ENCODE results near the gene METTL16. TPM values are rescaled to one million over a fixed set of nuclear protein-coding genes. Genes with fewer than 3 reads are reported as not detected.

Gene METTL16
- total and polyA plus RNA-seq, 2 of the 4 experiments (the other 2 are of a cell fraction): 11.8 to 15.4 TPM

- Histone ChIP-seq H2BK120ac (ENCODE audit: low read depth, low read length) (no peak overlapping the region), H4K91ac (ENCODE audit: insufficient read depth, low read depth, low read length) (no peak overlapping the region), H3K27ac (ENCODE audit: insufficient read depth, low read length) (no peak overlapping the region), H2BK5ac (ENCODE audit: low read depth, low read length, poor library complexity, severe bottlenecking) (no peak overlapping the region), H3K9ac (ENCODE audit: low read depth, low read length) (no peak overlapping the region), H3K4me1 (ENCODE audit: control insufficient read depth, insufficient read depth, low read length) (no peaks in the 10 kb centered on the region), H3K9me1 (ENCODE audit: insufficient read depth, low read length) (0 out of 2 replicates have a peak, but pooled peaks cover 3% of the 10 kb centered on the region), H2AK9ac (replicated peaks; ENCODE audit: low read depth, low read length, poor library complexity) (no peak overlapping the region), H2AFZ (replicated peaks; ENCODE audit: low read length, poor library complexity) (no peak overlapping the region), H3K79me1 (ENCODE audit: low read depth in 1 of 2, low read length in 2 of 2) (no peaks in the 10 kb centered on the region), H4K8ac (ENCODE audit: low read depth in 2 of 2, low read length in 2 of 2) (no peak overlapping the region), H3K4me3 (ENCODE audit: insufficient read depth, low read depth, low read length) (no peak overlapping the region), H4K5ac (ENCODE audit: low read depth, low read length) (no peak overlapping the region), H3K9me3 (ENCODE audit: control insufficient read depth, insufficient read depth, low read length) (no peaks in the 10 kb centered on the region), H2BK20ac (ENCODE audit: low read depth, low read length) (no peak overlapping the region), H3K4me2 (ENCODE audit: low read depth, low read length) (no peak overlapping the region), H4K20me1 (ENCODE audit: insufficient read depth, low read length) (no peaks in the 10 kb centered on the region; the same call in 1 of the 2 replicates), H3K23ac (ENCODE audit: low read depth, low read length) (no peak overlapping the region; the same call in 1 of the 2 replicates), H3K4ac (ENCODE audit: low read depth, low read length) (no peak overlapping the region), H2AK5ac (ENCODE audit: low read depth, low read length) (no peak overlapping the region), H3K27me3 (ENCODE audit: control insufficient read depth, insufficient read depth, low read length) (no peaks in the 10 kb centered on the region), H3K14ac (replicated peaks; ENCODE audit: low read depth, low read length) (no peak overlapping the region), H3K18ac (ENCODE audit: low read depth, low read length) (no peak overlapping the region), H3K36me3 (ENCODE audit: control insufficient read depth, insufficient read depth, low read length) (peaks cover 54% of the 10 kb centered on the region), H3K56ac (ENCODE audit: extremely low read depth, insufficient read depth, low read length) (no peak overlapping the region), H2BK15ac (ENCODE audit: low read depth, low read length) (no peak overlapping the region)
- dilution Hi-C loops (cut with HindIII; ENCODE audit: low sequenced_read_pairs, unreplicated experiment) (no loop called here), in situ Hi-C loops (cut with MboI; ENCODE audit: low sequenced_read_pairs) (loop anchor here (5.0 kb wide), 1 partner anchor 38 kb away; no protein-coding TSS in a partner anchor), intact Hi-C loops (cut with micrococcal nuclease) (no loop called here)
- POLR2A ChIA-PET (ENCODE audit: unreplicated experiment): no interaction called here
- TF ChIP-seq USF2 (IDR thresholded peaks at IDR 0.05; ENCODE audit: low read depth, low read length): no peak
- no peak for TF ChIP-seq CEBPB (IDR thresholded peaks at IDR 0.05; ENCODE audit: low read depth, low read length)
- no peak for TF ChIP-seq NFE2L2 (IDR thresholded peaks at IDR 0.05; ENCODE audit: low read depth, low read length)
- no peak for TF ChIP-seq MAZ (IDR thresholded peaks at IDR 0.05; ENCODE audit: borderline replicate concordance, low read depth, low read length)
- no peak for TF ChIP-seq SMC3 (IDR thresholded peaks at IDR 0.05; ENCODE audit: low read depth, low read length)
- TF ChIP-seq POLR2A (IDR thresholded peaks at IDR 0.05; ENCODE audit: low read depth, low read length): no peak
- TF ChIP-seq ELK1 (IDR thresholded peaks at IDR 0.05; ENCODE audit: borderline replicate concordance, low read depth, low read length): no peak
- TF ChIP-seq FOS (IDR thresholded peaks at IDR 0.05; ENCODE audit: low read depth, low read length): no peak
- TF ChIP-seq BHLHE40 (IDR thresholded peaks at IDR 0.05; ENCODE audit: low read depth, low read length): no peak
- no peak for TF ChIP-seq CHD1 (IDR thresholded peaks at IDR 0.05; ENCODE audit: low read depth, low read length)
- no peak for TF ChIP-seq MAFK (IDR thresholded peaks at IDR 0.05; ENCODE audit: low read depth, low read length)
- DNase-seq (no peak), ATAC-seq (ENCODE audit: low read depth) (no peak)
- BruUV-seq (replicated peaks): no TSS peak
- CTCF ChIA-PET: no interaction called here
- WGBS, 2 experiments (ENCODE audit: extremely low coverage in 2 of 2, insufficient read length in 1 of 2): 100% methylated on average over 2 of the region's 11 CpGs; no CpG with 5 or more reads in 1 of the 2 experiments
Observed at GRCh38 chr17:2374549-2375285, 137.0 kb downstream of the METTL16 start.
